HEK293 (cell line): ENCODE results near the gene ZFYVE19.

Experiments
- ELK4 ChIP-seq: IDR thresholded peaks from 2 replicates; pipeline ENCODE4 v1.6.1; 2011; ENCODE audit warnings: mild to moderate bottlenecking, low read depth, low read length, borderline replicate concordance
- HOXA7 ChIP-seq: sonication (generic); formaldehyde crosslinking; IDR thresholded peaks from 2 replicates; pipeline ENCODE4 v1.8.1; 2022; ENCODE audit warnings: missing genetic modification reagents, borderline replicate concordance
- TF ChIP-seq, protein P1 (sequence below): fragments of 450-650 bp; formaldehyde crosslinking; IDR thresholded peaks from 2 replicates; pipeline ENCODE4 v1.5.1; 2016; ENCODE audit warnings: missing biosample characterization, missing genetic modification characterization

DNA sequence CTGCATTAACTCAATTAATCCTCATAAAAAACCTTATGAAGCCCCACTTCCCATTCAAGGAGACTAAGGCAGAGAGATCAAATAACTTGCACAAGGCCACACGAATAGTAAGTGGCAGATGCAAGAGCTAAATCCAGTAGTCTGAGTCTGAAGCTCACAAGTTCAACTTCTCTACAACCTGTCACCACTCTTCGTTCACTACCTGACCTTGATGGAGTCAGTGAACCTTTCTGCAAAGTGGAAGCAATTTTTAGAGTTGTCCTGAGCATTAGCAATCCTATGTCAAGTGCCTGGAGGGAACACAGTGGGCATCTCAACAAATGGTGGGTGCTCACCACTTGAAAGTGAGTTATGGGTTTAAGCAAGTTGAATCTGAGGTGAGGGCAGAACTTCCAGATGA, 34.9 kb downstream of the ZFYVE19 start:
- TF ChIP-seq ELK4, result no peak
- TF ChIP-seq, protein P1, sequence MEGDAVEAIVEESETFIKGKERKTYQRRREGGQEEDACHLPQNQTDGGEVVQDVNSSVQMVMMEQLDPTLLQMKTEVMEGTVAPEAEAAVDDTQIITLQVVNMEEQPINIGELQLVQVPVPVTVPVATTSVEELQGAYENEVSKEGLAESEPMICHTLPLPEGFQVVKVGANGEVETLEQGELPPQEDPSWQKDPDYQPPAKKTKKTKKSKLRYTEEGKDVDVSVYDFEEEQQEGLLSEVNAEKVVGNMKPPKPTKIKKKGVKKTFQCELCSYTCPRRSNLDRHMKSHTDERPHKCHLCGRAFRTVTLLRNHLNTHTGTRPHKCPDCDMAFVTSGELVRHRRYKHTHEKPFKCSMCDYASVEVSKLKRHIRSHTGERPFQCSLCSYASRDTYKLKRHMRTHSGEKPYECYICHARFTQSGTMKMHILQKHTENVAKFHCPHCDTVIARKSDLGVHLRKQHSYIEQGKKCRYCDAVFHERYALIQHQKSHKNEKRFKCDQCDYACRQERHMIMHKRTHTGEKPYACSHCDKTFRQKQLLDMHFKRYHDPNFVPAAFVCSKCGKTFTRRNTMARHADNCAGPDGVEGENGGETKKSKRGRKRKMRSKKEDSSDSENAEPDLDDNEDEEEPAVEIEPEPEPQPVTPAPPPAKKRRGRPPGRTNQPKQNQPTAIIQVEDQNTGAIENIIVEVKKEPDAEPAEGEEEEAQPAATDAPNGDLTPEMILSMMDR (tag by site-specific recombination), result no peak
- no peak for TF ChIP-seq HOXA7 (CRISPR knock-in tag)
